HG03378 (cell line): ENCODE data around the gene CLOCK.

ENCODE experiments used
- ATAC-seq: cut with Tn5 transposase; IDR thresholded peaks from one replicate; pipeline ENCODE4 v1.9.1; 2021; ENCODE audit warnings: mild to moderate bottlenecking, moderate library complexity; ENCODE audit not compliant: unreplicated experiment

Gene CLOCK

DNA sequence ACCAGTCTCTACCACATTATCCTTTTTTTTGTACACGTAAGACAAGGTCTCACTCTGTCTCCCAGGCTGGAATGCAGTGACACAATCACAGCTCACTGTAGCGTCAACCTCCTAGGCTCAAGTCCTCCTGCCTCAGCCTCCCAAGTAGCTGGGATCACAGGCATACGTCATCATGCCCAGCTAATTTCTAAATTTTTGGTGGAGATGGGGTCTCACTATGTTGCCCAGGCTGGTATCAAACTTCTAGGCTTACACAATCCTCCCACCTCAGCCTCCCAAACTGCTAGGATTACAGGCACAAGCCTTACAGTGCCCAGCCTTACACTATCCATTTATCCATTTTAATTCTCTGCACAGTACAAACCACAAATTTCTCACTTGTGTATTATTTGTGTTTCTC is 58.0 kb downstream of the CLOCK start:
- no peak for ATAC-seq

- ATAC-seq: no peak
These were observed 60.9 kb downstream of the CLOCK start for GRCh38 chr4:55485821-55486220.

GRCh38 chr4:55483315-55483714 is 63.4 kb downstream of the CLOCK start:
- ATAC-seq: no peak

- ATAC-seq: no peak
These were observed 71.1 kb downstream of the CLOCK start for GRCh38 chr4:55475394-55476243.

DNA sequence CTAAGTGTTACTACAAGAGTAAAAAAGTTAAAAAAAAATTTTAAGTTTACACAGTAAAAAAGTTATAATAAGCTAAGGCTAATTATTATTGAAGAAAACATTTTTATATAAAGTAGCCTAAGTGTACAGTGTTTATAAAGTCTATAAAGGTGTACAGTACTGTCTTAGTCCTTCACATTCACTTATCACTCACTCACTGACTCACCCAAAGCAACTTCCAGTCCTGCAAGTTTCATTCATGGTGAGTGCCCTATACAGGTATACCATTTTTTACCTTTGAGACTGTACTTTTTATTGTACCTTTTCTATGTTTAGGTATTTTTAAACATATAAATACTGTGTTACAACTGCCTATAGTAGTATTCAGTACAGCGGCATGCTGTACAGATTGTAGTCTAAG is 76.7 kb downstream of the CLOCK start:
- ATAC-seq: no peak

- ATAC-seq: no peak
These were observed 78.0 kb downstream of the CLOCK start for GRCh38 chr4:55468724-55469123.

DNA sequence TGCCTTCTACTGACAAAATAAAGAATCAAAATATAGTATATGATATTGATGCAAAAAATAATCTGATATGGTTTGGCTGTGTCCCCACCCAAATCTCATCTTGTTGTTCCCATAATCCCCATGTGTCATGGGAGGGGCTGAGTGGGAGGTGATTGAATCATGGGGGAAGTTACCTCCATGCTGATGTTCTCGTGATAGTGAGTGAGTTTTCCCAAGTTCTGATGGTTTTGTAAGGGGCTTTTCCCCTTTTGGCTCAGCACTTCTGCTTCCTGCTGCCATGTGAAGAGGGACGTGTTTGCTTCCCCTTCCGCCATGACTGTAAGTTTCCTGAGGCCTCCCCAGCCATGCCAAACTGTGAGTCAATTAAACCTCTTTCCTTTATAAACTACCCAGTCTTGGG is 80.7 kb downstream of the CLOCK start:
- no peak for ATAC-seq

DNA sequence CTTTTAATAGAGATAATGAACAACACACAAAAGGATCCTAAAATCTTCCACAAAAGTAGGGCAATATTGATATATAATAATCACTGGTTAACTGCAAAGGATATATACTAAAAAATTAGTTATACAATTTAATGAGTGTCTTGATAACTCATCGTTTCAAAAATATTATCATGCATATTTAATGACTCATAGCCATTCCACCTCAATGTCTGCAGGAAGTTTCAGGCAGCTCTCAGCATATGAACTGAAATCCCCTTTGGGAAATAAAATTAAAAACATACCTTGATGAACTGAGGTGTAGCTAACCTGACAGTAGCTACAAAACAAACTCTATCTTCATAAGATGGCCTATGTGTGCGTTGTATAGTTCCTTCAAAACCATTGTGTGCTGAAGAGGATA is 88.1 kb downstream of the CLOCK start:
- ATAC-seq: no peak

GRCh38 chr4:55458164-55458563 is 88.5 kb downstream of the CLOCK start:
- no peak for ATAC-seq

GRCh38 chr4:55450566-55450965 is 96.1 kb downstream of the CLOCK start:
- no peak for ATAC-seq

GRCh38 chr4:55447831-55448230 is 98.9 kb downstream of the CLOCK start:
- ATAC-seq: no peak

DNA sequence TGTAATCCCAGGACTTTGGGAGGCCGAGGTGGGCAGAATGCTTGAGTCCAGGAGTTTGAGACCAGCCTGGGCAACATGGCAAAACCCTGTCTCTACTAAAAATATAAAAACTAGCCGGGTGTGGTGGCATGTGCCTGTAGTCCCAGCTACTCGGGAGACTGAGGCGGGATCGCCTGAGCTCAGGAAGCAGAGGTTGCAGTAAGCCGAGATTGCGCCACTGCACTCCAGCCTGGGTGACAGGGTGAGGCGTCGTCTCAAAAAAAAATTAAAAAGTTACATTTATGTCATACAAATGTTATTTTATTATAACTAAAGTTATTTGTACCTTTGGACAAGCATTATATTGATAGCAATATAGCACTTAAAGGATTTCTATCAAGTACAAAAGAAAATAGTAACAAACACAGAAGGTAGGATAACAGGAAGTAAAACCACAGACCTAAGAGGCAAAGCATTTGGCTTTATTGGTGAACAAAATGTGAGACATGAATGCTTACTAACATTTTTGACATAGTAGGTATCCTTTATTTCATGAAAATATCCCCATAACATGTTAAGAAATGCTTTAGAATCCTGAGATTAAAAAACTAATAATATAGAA is 99.5 kb downstream of the CLOCK start:
- no peak for ATAC-seq

GRCh38 chr4:55446578-55446922 is 100.2 kb downstream of the CLOCK start:
- no peak for ATAC-seq

GRCh38 chr4:55445921-55446577 is 100.7 kb downstream of the CLOCK start:
- ATAC-seq: no peak

GRCh38 chr4:55444827-55445226 is 101.9 kb downstream of the CLOCK start:
- no peak for ATAC-seq

GRCh38 chr4:55442541-55442940 is 104.2 kb downstream of the CLOCK start:
- no peak for ATAC-seq

DNA sequence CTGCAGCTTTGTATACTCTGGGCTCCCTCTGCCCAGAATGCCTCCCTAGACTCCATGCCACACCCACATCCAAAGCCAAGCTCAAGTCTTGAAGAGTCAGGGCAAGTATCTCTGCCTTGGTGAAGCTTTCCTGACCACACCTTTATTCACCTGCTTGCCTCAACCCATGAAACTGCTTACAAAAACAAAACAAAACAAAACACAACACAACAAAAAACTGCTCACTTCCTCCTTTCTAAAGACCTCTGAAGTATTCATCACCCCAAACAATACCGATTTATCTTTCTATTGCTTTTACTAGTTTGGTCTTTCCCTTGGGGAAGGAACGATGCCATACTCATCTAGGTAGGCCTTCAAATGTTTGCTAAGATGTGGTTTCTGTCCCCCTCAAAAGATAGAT is 105.9 kb downstream of the CLOCK start:
- ATAC-seq: no peak

DNA sequence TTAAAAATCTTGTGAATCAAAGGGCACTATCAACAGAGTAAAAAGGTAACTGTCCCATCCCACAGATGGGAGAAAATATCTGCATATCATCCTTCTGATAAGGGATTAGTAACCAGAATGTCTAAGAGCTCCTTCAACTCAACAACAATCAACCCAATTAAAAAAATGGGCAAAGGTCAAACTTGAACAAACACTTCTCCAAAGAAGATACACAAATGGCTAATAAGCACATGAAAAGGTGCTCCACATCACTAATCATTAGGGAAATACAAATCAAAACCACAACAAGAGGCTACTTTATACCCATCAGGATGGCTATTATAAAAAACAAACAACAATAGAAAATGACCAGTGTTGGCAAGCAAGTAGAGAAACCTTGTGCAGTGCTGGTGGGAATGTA is 107.7 kb downstream of the CLOCK start:
- no peak for ATAC-seq

DNA sequence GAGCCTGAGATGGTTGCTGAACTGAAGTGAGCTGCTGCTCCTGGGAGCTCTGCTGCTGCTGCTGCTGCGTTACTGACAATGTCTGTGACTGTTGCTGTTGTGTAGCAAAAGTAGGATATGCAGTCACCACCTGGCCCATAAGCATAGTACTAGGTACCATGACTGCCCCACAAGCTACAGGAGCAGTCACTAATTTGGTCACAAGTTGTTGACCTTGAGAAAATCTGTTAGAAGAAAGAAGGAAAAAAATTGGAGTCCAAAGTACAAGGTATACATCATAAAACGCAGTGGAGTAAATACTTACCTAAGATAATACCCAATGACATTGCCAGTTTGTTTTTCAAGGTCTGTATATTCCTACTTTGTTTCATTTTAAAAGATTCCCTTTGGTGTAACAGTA is 108.4 kb downstream of the CLOCK start:
- no peak for ATAC-seq

DNA sequence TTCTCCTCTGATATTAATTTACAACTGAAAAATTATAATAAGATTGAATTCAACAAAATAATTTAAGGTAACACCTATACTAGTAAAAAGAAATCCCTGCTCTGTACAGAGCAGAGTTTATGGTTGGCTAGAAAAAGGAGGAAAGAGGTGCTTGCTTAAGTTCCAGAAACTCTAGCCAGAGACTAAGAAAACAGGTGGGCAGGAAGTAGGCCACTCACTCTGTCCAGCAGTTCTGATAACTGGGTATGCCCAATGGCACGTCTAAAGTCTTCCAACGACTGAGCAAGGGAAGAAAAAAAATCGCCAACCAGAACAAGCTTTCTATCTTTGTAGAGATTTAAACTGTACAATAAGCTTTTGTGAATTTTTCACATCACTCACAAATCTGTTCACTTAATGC is 108.9 kb downstream of the CLOCK start:
- ATAC-seq: no peak

DNA sequence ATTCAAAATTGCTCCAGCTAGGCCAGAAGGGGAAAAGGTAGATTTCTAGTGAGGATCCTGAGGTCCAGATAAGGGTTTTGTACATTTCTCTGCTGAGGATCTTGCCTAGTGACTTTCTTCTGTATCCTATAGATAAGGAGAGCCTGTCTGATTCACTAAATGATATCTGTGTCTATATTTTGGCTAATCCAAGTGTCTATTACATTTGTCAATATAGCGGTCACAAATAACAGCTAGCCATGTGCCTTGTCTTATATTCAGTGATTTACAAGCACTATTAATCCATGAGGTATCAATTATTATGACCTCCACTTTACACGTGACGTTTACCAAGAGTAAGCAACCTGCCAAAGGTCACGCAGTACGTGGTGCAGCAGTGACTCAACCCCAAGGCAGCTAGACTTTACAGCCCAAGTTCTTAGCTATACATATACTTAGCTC is 109.3 kb downstream of the CLOCK start:
- no peak for ATAC-seq
